A673 (cell line): ENCODE data around the gene ANKRD55. TPM values are rescaled to one million over a fixed set of nuclear protein-coding genes. Genes with fewer than 3 reads are reported as not detected.
A peak's percentile ranks its signal among the peaks of the same experiment; 100 is the strongest.

Source experiments
- BruUV-seq: library from RNA; stranded (reverse); fragments of 400-500 nt; replicated peaks from 2 replicates; lab custom pipeline; 2021; lab: Mats Ljungman, UMichigan
- CTCF ChIA-PET: fragments of 300-600 bp; sonication (Branson Sonifier 250); formaldehyde crosslinking; loops from one replicate; lab custom pipeline; 2022; ENCODE audit warnings: antibody characterized with exemption; lab: Charles Lee
- POLR2A ChIA-PET: fragments of 300-600 bp; sonication (Branson Sonifier 250); formaldehyde crosslinking; loops from one replicate; lab custom pipeline; 2022; ENCODE audit warnings: antibody characterized with exemption; ENCODE audit not compliant: low non-redundant PET; lab: Charles Lee
- DNase-seq: peaks from one replicate; pipeline ENCODE4 v3.0.0-alpha.2; 2015; ENCODE audit warnings: low spot score
- H3K27ac ChIP-seq: fragments of 200-600 bp; sonication (generic); 2 replicates; pipeline ENCODE4 v1.5.1; 2016; ENCODE audit warnings: mixed run types, low read depth, mild to moderate bottlenecking, mixed read lengths, antibody characterized with exemption, low read length; ENCODE audit not compliant: poor library complexity, severe bottlenecking
- H3K27me3 ChIP-seq: fragments of 200-600 bp; sonication (generic); replicated peaks from 2 replicates; pipeline ENCODE4 v1.6.1; 2017; ENCODE audit warnings: mixed run types, low read depth, mild to moderate bottlenecking, mixed read lengths, antibody characterized with exemption, low read length; ENCODE audit not compliant: insufficient read depth, poor library complexity
- H3K36me3 ChIP-seq: fragments of 200-600 bp; sonication (generic); 2 replicates; pipeline ENCODE4 v1.6.1; 2016; ENCODE audit warnings: mixed run types, mild to moderate bottlenecking, mixed read lengths, antibody characterized with exemption, low read length; ENCODE audit not compliant: insufficient read depth, poor library complexity, severe bottlenecking
- H3K4me1 ChIP-seq: fragments of 200-600 bp; sonication (generic); 2 replicates; pipeline ENCODE4 v1.6.1; 2017; ENCODE audit warnings: mixed run types, mild to moderate bottlenecking, mixed read lengths, antibody characterized with exemption, low read length; ENCODE audit not compliant: insufficient read depth, poor library complexity, severe bottlenecking
- H3K4me3 ChIP-seq: fragments of 200-600 bp; sonication (generic); 2 replicates; pipeline ENCODE4 v1.5.1; 2016; ENCODE audit warnings: low read depth, mixed run types, mild to moderate bottlenecking, mixed read lengths, low read length; ENCODE audit not compliant: poor library complexity, severe bottlenecking
- H3K9me3 ChIP-seq: fragments of 200-600 bp; sonication (generic); 2 replicates; pipeline ENCODE4 v1.6.1; 2016; ENCODE audit warnings: mixed run types, low read depth, mild to moderate bottlenecking, mixed read lengths, antibody characterized with exemption, low read length; ENCODE audit not compliant: poor library complexity, severe bottlenecking
- EZH2 ChIP-seq: fragments of 200-600 bp; sonication (generic); IDR thresholded peaks from 2 replicates; pipeline ENCODE4 v1.6.1; 2017; ENCODE audit warnings: borderline replicate concordance, low read depth, mild to moderate bottlenecking, mixed read lengths, antibody characterized with exemption, low read length; ENCODE audit not compliant: poor library complexity, severe bottlenecking
- intact Hi-C: fragments of 100-400 bp; cut with micrococcal nuclease; formaldehyde crosslinking; loops from one replicate; pipeline ENCODE4 v1.10.0; 2022; ENCODE audit not compliant: unreplicated experiment
- total RNA-seq: library from RNA; stranded (reverse); gene quantifications from 2 replicates; pipeline ENCODE4 v1.2.3, GENCODE V29; 2021
- TF ChIP-seq, protein P1 (sequence below): fragments of 300-800, 200-600 bp; sonication (generic); conservative IDR thresholded peaks from 2 replicates; pipeline ENCODE4 v1.5.1; 2017; ENCODE audit warnings: low read depth, mild to moderate bottlenecking, antibody characterized with exemption, low read length, moderate library complexity, mixed read lengths

The ANKRD55 gene
- total RNA-seq, 1 experiment from 2014 or later: not detected

- H3K27ac ChIP-seq: no peak overlapping the region
- TF ChIP-seq EZH2: no peak
- TF ChIP-seq, protein P1, sequence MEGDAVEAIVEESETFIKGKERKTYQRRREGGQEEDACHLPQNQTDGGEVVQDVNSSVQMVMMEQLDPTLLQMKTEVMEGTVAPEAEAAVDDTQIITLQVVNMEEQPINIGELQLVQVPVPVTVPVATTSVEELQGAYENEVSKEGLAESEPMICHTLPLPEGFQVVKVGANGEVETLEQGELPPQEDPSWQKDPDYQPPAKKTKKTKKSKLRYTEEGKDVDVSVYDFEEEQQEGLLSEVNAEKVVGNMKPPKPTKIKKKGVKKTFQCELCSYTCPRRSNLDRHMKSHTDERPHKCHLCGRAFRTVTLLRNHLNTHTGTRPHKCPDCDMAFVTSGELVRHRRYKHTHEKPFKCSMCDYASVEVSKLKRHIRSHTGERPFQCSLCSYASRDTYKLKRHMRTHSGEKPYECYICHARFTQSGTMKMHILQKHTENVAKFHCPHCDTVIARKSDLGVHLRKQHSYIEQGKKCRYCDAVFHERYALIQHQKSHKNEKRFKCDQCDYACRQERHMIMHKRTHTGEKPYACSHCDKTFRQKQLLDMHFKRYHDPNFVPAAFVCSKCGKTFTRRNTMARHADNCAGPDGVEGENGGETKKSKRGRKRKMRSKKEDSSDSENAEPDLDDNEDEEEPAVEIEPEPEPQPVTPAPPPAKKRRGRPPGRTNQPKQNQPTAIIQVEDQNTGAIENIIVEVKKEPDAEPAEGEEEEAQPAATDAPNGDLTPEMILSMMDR: no peak
- H3K4me3 ChIP-seq: no peak overlapping the region
- no peaks in the 10 kb centered on the region for H3K9me3 ChIP-seq
- intact Hi-C loops: loop anchor here (10.0 kb wide), 2 partner anchors 625 to 855 kb away; partner anchors contain the start of gene SETD9
- DNase-seq: peak; percentile 25
- H3K4me1 ChIP-seq: no peaks in the 10 kb centered on the region
- H3K27me3 ChIP-seq: no peaks in the 10 kb centered on the region
- no peaks in the 10 kb centered on the region for H3K36me3 ChIP-seq
- BruUV-seq: no TSS peak
- ChIA-PET CTCF (no interaction called here), POLR2A (no interaction called here)
These were observed 46.8 kb upstream of the ANKRD55 start for GRCh38 chr5:56279979-56280378.

DNA sequence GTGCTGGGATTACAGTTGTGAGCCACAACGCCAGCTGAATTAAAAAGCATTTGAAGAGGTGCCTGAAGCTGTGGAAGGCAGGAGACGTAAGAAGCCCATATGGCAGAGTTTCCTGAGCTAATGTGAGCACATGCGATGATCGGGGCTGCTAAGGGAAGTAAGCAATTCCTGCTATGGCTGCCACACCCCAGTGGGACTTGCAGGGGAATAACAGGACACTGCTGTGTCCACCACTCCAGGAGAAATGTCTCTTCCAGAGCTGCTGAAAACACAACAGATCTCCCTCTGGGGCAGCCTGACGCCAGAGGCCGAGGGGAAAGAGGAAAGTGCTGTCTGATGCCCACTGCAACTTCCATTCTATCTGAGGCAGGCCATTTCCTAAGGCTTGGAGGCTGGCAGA is 46.2 kb upstream of the ANKRD55 start:
- Histone ChIP-seq H3K4me3 (no peak overlapping the region), H3K27ac (no peak overlapping the region), H3K36me3 (no peaks in the 10 kb centered on the region), H3K27me3 (no peaks in the 10 kb centered on the region), H3K9me3 (no peaks in the 10 kb centered on the region), H3K4me1 (no peaks in the 10 kb centered on the region)
- ChIA-PET CTCF (no interaction called here), POLR2A (interaction anchor here (0.7 kb wide), 1 partner anchor 18 kb away, joined by 3 read pairs; no protein-coding TSS in a partner anchor)
- no peak for DNase-seq
- TF ChIP-seq EZH2: no peak
- TF ChIP-seq, protein P1: no peak
- BruUV-seq: no TSS peak
- intact Hi-C loops: loop anchor here (10.0 kb wide), 2 partner anchors 626 to 856 kb away; partner anchors contain the start of gene SETD9

DNA sequence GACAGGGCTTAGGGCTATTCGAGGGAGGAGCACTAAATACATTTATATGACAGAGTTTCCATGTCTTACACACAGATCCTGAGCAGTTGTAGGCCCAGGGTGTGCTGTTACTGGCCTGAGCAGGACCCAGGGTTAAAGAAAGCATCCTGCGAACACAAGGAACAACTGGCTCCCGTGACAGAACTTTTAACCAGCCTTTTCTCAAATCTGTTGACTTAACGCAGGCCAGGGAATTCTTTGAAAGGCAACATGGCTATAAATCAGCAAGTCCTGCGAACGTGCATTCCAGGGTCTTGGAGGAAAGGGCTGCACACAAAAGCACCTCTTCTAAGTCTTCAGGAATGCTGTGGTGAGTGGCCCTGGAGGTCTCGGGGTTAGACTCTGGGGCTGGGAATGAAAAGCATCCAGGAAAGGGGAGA is 45.2 kb upstream of the ANKRD55 start:
- POLR2A ChIA-PET: no interaction called here
- no peak overlapping the region for H3K27ac ChIP-seq
- H3K4me3 ChIP-seq: no peak overlapping the region
- no peaks in the 10 kb centered on the region for H3K36me3 ChIP-seq
- no TSS peak for BruUV-seq
- DNase-seq: no peak
- no peaks in the 10 kb centered on the region for H3K4me1 ChIP-seq
- intact Hi-C loops: loop anchor here (10.0 kb wide), 2 partner anchors 626 to 856 kb away; partner anchors contain the start of gene SETD9
- CTCF ChIA-PET: no interaction called here
- TF ChIP-seq EZH2: no peak
- TF ChIP-seq, protein P1: no peak
- H3K9me3 ChIP-seq: no peaks in the 10 kb centered on the region
- no peaks in the 10 kb centered on the region for H3K27me3 ChIP-seq
